ENCODE measurements around the gene CTSL. TPM values are rescaled to one million over a fixed set of nuclear protein-coding genes. Genes with fewer than 3 reads are reported as not detected.
A peak's percentile ranks its signal among the peaks of the same experiment; 100 is the strongest.

Gene CTSL
- total RNA-seq, 1 experiment from 2014 or later = 393 TPM

DNA sequence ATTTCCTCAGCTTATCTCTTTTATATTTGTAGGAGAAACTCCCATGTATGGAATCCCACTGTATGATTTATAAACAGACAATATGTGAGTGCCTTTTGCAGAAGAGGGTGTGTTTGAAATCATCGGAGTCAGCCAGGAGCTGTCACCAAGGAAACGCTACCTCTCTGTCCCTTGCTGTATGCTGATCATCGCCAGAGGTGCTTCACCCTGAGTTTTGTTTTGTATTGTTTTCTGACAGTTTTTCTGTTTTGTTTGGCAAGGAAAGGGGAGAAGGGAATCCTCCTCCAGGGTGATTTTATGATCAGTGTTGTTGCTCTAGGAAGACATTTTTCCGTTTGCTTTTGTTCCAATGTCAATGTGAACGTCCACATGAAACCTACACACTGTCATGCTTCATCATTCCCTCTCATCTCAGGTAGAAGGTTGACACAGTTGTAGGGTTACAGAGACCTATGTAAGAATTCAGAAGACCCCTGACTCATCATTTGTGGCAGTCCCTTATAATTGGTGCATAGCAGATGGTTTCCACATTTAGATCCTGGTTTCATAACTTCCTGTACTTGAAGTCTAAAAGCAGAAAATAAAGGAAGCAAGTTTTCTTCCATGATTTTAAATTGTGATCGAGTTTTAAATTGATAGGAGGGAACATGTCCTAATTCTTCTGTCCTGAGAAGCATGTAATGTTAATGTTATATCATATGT, 18.0 kb upstream of the CTSL start:
- H3K4me1 ChIP-seq (replicated peaks) = peaks cover 37% of the 10 kb centered on the region
- no peak overlapping the region for H3K4me3 ChIP-seq
- H3K36me3 ChIP-seq = peaks cover 68% of the 10 kb centered on the region
- H3K27me3 ChIP-seq (replicated peaks) = no peaks in the 10 kb centered on the region
- H3K9me3 ChIP-seq (replicated peaks) = no peaks in the 10 kb centered on the region
- DNase-seq (ENCODE audit: low read depth in 1 of 2, low spot score in 2 of 2) = no peak
- no peak overlapping the region for H3K27ac ChIP-seq

DNA sequence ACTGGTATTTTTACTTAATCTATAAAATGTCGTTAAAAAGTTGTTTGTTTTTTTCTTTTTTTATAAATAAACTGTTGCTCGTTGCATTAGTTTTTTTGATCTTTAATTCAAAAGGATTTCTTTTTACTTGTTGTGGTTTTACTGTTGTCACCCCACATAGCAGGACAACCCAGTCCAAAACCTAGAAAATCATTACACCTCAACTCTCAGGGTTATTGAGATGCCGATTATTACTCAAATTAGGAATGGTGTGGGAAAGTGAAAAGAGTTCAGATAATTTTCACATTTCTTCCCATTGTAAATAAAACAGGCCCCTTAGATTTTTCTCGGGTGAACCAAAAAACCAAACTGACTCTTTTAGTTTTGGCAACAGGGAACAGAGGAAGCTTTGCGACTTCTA, 17.4 kb upstream of the CTSL start:
- peaks cover 62% of the 10 kb centered on the region for H3K36me3 ChIP-seq
- DNase-seq (ENCODE audit: low read depth in 1 of 2, low spot score in 2 of 2) = no peak
- no peaks in the 10 kb centered on the region for H3K9me3 ChIP-seq (replicated peaks)
- no peak overlapping the region for H3K27ac ChIP-seq
- H3K27me3 ChIP-seq (replicated peaks) = no peaks in the 10 kb centered on the region
- H3K4me3 ChIP-seq = no peak overlapping the region
- H3K4me1 ChIP-seq (replicated peaks) = peaks cover 43% of the 10 kb centered on the region

DNA sequence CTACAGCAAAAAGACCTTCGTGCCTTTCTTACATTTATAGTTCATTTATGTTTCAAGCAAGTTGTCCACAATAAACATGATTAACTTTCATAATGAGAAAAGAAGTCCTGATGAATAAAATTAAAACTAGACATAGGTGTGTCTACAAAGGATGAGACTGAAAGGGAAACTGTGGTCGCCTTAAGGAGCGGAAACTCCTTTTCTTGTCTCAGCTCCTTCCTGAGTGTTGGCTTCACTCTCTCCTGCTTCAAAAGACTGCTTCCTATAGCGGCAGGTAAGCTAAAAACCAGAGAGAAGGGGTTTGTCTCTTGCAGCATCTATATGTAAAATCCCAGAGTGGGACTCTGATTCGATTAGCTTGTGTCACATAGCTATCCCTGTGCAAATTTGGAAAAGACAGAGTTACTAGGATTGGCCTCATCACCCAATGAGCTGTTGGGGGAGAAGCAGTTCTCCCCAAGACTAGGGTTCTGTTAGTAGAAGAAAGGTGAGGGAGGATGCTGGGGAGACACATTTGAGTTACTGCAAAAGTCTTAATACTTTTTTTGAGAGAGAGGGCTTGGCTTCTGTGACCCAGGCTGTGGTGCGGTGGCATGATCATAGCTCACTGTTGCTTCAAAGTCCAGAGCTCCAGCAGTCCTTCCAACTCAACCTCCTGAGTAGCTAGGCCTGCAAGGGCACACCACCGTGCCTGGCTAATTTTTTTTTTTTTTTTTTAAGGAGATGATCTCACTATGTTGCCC, 16.8 kb upstream of the CTSL start:
- Histone ChIP-seq H3K4me3 (no peak overlapping the region), H3K9me3 (replicated peaks) (no peaks in the 10 kb centered on the region), H3K27ac (no peak overlapping the region), H3K27me3 (replicated peaks) (no peaks in the 10 kb centered on the region), H3K4me1 (replicated peaks) (peaks cover 49% of the 10 kb centered on the region), H3K36me3 (peaks cover 56% of the 10 kb centered on the region)
- no peak for DNase-seq (ENCODE audit: low read depth in 1 of 2, low spot score in 2 of 2)

DNA sequence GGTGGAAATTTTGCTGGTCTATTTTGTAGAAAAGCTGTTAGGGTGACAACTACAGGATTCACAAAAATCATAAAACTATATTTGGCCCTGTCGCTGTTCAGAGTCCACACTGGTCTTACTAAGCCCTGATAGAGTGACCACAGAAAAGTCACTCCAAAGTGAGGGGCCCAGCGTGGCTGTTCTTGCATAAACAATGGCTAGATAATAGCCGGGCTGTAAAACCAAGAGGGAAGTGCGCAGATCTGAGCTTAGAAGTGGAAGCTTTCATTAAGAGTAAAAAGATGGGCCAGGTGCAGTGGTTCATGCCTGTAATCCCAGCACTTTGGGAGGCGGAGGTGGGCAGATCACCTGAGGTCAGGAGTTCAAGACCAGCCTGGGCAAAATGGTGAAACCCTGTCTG, 15.5 kb upstream of the CTSL start:
- H3K27ac ChIP-seq = no peak overlapping the region
- H3K36me3 ChIP-seq = peaks cover 46% of the 10 kb centered on the region
- no peaks in the 10 kb centered on the region for H3K27me3 ChIP-seq (replicated peaks)
- peaks cover 52% of the 10 kb centered on the region for H3K4me1 ChIP-seq (replicated peaks)
- no peak overlapping the region for H3K4me3 ChIP-seq
- H3K9me3 ChIP-seq (replicated peaks) = no peaks in the 10 kb centered on the region
- no peak for DNase-seq (ENCODE audit: low read depth in 1 of 2, low spot score in 2 of 2)

DNA sequence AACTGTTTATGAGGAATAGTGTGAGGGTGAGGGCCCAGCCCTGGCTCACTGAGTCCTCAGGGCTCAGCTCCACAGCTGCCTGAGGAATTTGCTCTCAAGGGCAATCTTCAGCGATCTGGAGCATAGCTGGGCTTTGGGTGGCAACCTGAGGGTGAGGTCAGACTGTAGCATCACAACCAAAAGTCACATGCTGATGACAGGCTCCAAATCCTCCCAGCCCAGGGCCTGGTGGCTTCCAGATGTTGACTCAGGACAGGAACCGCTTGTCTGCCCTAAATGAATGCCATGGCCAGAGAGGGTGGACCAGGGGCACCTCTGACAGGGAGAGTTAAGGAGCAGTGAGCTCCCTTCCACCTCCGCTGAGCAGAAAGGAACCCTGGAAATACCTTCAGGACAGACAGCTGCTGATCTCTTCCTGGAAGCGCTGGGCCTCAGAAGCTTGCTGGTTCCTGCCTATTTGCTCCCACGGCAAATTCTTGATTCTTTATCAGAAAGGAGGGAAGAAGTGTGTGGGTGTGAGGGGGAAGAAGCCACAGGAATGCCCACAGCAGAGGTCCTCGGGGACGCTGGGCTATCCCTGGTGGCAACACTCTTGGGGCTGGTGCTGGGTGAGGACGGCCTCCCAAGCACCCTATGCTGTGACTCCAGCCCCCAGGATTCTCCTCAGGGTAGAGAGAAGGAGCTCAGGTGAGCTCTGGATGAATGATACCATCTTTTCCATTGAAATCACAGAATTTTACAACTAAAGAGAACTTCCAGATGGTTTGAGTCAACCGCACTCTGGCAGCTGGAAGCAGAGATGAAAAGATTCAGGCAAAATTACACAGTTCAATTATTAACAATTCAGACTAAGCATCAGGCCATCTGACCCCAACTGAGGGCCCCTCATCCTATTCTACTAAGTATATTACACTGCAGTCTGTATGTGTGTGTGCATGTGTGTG, 13.8 kb upstream of the CTSL start:
- H3K4me1 ChIP-seq (replicated peaks) = peaks cover 58% of the 10 kb centered on the region
- H3K27me3 ChIP-seq (replicated peaks) = no peaks in the 10 kb centered on the region
- no peaks in the 10 kb centered on the region for H3K9me3 ChIP-seq (replicated peaks)
- peak; percentile 76 to 84 for DNase-seq (ENCODE audit: low read depth in 1 of 2, low spot score in 2 of 2)
- peak overlapping the region; percentile 87 for H3K27ac ChIP-seq
- no peak overlapping the region for H3K4me3 ChIP-seq
- peaks cover 29% of the 10 kb centered on the region for H3K36me3 ChIP-seq

DNA sequence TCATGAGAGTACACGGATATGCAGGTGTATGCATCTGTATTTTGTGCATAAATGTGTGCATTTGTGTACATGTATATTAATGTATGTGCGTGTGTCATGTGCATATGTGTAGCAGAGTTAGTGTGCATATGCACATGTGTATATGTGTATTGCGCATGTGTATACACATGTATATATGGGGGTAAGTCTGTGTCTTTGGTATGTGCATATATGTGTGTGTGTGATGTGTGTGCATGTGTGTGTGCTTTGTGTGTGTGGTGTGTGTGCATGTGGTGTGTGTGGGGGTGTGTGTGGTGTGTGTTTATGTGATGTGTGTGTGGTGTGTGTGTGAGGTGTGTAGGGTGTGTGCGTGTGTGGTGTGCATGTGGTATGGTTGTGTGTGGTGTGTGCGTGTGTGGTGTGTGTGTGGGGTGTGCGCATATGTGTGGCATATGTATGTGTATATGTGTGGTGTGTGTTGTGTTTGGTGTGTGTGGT, 13.1 kb upstream of the CTSL start:
- Histone ChIP-seq H3K27me3 (replicated peaks) (no peaks in the 10 kb centered on the region), H3K36me3 (peaks cover 22% of the 10 kb centered on the region), H3K4me3 (no peak overlapping the region), H3K27ac (peak overlapping the region; percentile 87), H3K9me3 (replicated peaks) (no peaks in the 10 kb centered on the region), H3K4me1 (replicated peaks) (peaks cover 58% of the 10 kb centered on the region)
- peak in 1 of 2 experiments; percentile 22 for DNase-seq (ENCODE audit: low read depth in 1 of 2, low spot score in 2 of 2)

DNA sequence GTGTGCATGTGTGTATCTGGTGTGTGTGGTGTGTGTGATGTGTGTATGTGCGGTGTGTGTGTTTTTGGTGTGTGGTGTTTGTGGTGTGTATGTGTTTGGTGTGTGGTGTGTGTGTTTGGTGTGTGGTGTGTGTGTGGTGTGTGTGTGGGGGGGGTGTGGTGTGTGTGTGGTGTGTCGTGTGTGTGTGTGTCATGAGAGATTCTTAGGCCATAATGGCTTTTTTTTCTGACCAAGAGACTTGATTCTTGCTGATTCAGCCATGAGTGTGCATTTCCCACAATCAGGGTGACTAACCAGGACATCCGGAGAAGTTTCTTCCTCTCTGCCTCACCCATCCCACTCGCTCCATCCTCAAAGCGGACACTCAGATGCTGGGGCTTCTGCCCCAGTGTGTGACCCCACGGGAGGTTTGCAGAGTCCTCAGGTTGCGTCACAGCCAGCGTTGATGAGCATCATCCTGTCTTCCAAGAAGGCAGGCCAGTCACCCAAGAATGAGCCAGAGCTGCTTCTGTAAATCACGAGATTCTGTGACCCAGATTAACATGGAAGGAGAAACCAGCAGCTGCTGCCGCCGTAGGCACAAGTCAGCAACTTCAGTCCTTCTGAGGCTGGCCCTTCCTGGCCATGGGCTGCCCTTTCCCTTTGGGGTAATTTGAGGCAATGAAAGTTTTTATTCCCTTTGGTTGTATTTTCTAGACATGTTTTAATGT, 12.5 kb upstream of the CTSL start:
- peak overlapping the region; percentile 10 for H3K4me3 ChIP-seq
- H3K4me1 ChIP-seq (replicated peaks) = peaks cover 58% of the 10 kb centered on the region
- H3K27ac ChIP-seq = peak overlapping the region; percentile 87
- no peaks in the 10 kb centered on the region for H3K9me3 ChIP-seq (replicated peaks)
- H3K36me3 ChIP-seq = peaks cover 17% of the 10 kb centered on the region
- DNase-seq (ENCODE audit: low read depth in 1 of 2, low spot score in 2 of 2) = peak; percentile 91 to 94
- H3K27me3 ChIP-seq (replicated peaks) = no peaks in the 10 kb centered on the region

DNA sequence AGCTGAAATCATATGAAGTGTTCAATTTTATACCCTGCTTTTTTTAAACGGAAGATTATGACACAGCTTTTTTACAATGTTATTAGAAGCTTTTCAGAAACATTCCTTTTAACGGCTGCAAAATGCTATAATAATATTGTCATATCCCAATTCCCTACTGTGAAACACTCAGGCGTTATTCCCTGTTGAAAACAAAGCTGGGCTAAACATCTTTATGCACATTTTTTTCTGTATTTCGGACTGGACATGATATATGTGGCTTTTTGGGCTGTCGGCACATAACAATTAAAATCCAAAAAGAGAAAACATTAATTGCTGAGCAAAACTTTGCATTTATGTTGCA, 12.0 kb upstream of the CTSL start:
- Histone ChIP-seq H3K4me1 (replicated peaks) (peaks cover 58% of the 10 kb centered on the region), H3K4me3 (peak overlapping the region; percentile 10), H3K27ac (peak overlapping the region; percentile 87), H3K9me3 (replicated peaks) (no peaks in the 10 kb centered on the region), H3K27me3 (replicated peaks) (no peaks in the 10 kb centered on the region), H3K36me3 (peaks cover 12% of the 10 kb centered on the region)
- no peak for DNase-seq (ENCODE audit: low read depth in 1 of 2, low spot score in 2 of 2)

DNA sequence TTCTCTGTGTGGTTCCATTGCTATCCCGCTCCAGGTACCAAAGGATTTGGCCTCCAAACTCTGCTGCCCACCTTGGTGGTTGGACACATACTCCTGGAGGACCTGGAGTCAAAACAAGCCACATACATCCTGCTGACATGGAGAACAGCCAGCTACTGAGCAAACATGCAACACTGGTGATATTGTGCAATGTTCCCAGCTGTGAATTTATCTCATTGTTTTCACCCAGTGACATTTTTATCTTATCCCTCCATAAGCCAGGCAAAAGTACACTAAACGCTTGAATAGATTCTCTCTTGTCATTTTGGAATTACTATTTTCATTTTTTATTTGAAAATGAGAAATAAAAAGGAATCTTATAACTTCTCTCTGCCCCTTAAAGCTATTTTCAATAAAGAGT, 11.1 kb upstream of the CTSL start:
- H3K4me1 ChIP-seq (replicated peaks) = peaks cover 57% of the 10 kb centered on the region
- H3K27me3 ChIP-seq (replicated peaks) = no peaks in the 10 kb centered on the region
- H3K36me3 ChIP-seq = peaks cover 3% of the 10 kb centered on the region
- peak overlapping the region; percentile 87 for H3K27ac ChIP-seq
- no peak for DNase-seq (ENCODE audit: low read depth in 1 of 2, low spot score in 2 of 2)
- H3K9me3 ChIP-seq (replicated peaks) = no peaks in the 10 kb centered on the region
- H3K4me3 ChIP-seq = no peak overlapping the region

DNA sequence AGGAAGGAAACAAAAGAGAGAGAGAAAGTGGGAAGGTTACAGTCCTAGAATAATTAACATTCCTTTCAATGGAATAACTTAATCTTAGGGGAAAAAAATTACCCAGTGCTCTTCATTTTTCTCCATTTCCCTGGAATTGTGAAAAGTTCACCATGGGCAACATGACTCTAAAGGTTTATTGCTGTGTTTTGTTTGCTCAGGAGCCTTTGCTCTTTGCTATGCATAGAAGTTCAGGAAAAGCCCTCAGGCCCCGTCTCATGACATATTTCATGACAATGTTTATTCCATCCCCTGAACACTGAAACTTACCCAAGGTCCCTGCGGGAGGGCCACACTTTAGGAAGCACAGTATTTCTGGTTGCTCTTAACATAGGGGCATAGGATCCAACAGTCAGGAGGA, 9.8 kb upstream of the CTSL start:
- H3K9me3 ChIP-seq (replicated peaks) = no peaks in the 10 kb centered on the region
- no peak overlapping the region for H3K4me3 ChIP-seq
- H3K27me3 ChIP-seq (replicated peaks) = no peaks in the 10 kb centered on the region
- DNase-seq (ENCODE audit: low read depth in 1 of 2, low spot score in 2 of 2) = no peak
- peaks cover 44% of the 10 kb centered on the region for H3K4me1 ChIP-seq (replicated peaks)
- H3K36me3 ChIP-seq = no peaks in the 10 kb centered on the region
- no peak overlapping the region for H3K27ac ChIP-seq

DNA sequence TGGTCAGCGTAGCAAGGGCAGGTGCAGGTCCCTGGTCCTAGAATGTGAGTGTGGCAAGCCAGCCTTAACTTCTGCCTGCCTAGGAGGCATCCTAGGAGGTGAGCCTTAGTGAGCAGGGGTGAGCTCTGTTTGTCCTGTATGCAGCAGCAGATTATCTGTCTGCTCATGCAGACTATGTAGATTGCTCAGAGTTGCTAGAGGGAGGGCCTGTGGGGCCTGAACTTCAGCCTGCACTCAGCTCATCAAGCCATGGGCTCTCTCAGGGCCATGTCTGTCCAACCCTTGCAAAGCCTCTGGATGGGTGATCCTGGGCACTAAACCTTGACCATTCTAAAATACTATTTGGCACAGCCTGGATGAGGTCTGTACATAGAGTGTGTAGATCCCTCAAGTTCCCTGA, 8.5 kb upstream of the CTSL start:
- DNase-seq (ENCODE audit: low read depth in 1 of 2, low spot score in 2 of 2) = no peak
- H3K36me3 ChIP-seq = no peaks in the 10 kb centered on the region
- H3K27ac ChIP-seq = no peak overlapping the region
- H3K4me3 ChIP-seq = no peak overlapping the region
- no peaks in the 10 kb centered on the region for H3K9me3 ChIP-seq (replicated peaks)
- peaks cover 34% of the 10 kb centered on the region for H3K4me1 ChIP-seq (replicated peaks)
- H3K27me3 ChIP-seq (replicated peaks) = no peaks in the 10 kb centered on the region

DNA sequence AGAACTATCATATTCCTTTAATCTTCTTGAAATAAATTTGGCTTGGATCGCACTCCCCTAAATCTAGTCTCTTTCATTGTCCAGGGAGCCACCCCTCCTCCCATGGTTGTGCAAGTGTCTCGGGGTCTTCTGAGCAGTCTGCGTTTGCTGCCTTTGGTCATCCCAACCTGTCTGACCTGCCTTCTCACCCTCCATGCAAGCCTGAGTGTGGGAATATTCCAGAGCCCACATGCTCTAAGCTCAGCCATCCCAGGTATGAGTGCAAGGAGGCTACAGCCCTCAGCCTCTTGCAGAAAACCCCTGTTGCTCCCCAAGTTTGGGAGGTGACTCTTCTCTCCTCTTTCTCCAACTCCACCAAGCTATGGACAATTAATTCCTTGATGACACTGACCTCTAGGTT, 7.7 kb upstream of the CTSL start:
- Histone ChIP-seq H3K9me3 (replicated peaks) (no peaks in the 10 kb centered on the region), H3K4me3 (no peak overlapping the region), H3K4me1 (replicated peaks) (peaks cover 33% of the 10 kb centered on the region), H3K27me3 (replicated peaks) (no peaks in the 10 kb centered on the region), H3K27ac (no peak overlapping the region), H3K36me3 (no peaks in the 10 kb centered on the region)
- no peak for DNase-seq (ENCODE audit: low read depth in 1 of 2, low spot score in 2 of 2)

DNA sequence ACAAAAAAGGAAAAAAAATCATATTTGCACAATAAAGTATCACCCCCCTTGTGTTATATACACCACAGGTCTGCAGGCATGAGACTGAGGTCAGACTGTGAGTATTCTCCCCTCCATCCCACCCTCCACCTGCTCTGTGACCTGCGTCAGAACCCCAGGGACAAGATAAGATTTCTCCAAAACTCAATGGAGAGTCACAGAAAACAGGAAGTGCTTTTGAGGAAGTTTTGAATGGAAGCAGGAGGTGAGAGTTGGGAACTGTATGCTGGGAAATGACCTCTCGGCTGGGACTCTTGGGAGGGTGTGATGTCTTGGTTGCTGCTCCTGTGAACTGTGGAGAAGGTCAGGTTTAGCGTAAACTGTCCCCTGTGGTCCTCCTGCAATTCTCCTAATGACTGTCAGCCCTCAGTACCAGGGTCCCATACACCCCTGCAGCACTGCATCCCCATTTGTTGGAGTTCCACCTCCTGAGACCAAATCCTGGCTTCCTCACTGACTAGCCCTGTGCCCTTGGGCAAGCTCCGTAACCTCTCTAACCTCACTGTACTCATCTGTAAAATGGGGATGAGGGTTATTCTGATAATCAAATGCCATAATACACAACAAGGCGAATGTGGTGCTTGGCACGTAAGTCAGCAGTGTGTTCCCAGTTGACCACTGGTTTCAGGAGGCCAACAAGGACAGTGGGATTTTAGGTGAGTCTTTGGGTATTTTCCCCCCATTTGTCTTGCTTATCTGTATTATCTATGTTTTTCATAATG, 6.9 kb upstream of the CTSL start:
- no peak overlapping the region for H3K27ac ChIP-seq
- H3K36me3 ChIP-seq = no peaks in the 10 kb centered on the region
- no peak overlapping the region for H3K4me3 ChIP-seq
- H3K9me3 ChIP-seq (replicated peaks) = no peaks in the 10 kb centered on the region
- peaks cover 25% of the 10 kb centered on the region for H3K4me1 ChIP-seq (replicated peaks)
- H3K27me3 ChIP-seq (replicated peaks) = no peaks in the 10 kb centered on the region
- DNase-seq (ENCODE audit: low read depth in 1 of 2, low spot score in 2 of 2) = no peak

Measured in SJSA1 (cell line).